Measurements from ENCODE around the gene PAX5.
A peak's percentile ranks its signal among the peaks of the same experiment; 100 is the strongest.

GRCh38 chr9:37036776-37037502 lies 2.9 kb upstream of the PAX5 start:
- TF ChIP-seq EZH2 (IDR thresholded peaks at IDR 0.05; ENCODE audit: insufficient read depth, poor library complexity, severe bottlenecking) (peak; percentile 68), EZH2phosphoT487 (IDR thresholded peaks at IDR 0.05; ENCODE audit: insufficient read depth, low read depth) (no peak)
